HCT116 (cell line): ENCODE data around the gene TPP1. TPM values are rescaled to one million over a fixed set of nuclear protein-coding genes. Genes with fewer than 3 reads are reported as not detected.

Source experiments
- ATAC-seq: fragments of 200-7000 bp; cut with Tn5 transposase; 2 replicates; pipeline ENCODE4 v1.9.1; 2020; ENCODE audit warnings: mild to moderate bottlenecking, moderate library complexity
- BruUV-seq: library from RNA; stranded (reverse); fragments of 400-500 nt; replicated peaks from 2 replicates; lab custom pipeline; 2021; lab: Mats Ljungman, UMichigan
- CTCF ChIA-PET: fragments of 300-600 bp; sonication (Branson Sonifier 250); formaldehyde crosslinking; loops from one replicate; lab custom pipeline; 2021; ENCODE audit warnings: antibody characterized with exemption; lab: Charles Lee
- POLR2A ChIA-PET: fragments of 300-600, 350-600 bp; sonication (Branson Sonifier 250); formaldehyde crosslinking; loops from one replicate; lab custom pipeline; 2021; ENCODE audit warnings: antibody characterized with exemption; lab: Charles Lee
- RAD21 ChIA-PET, 2 experiments: fragments of 300-600 bp; sonication (Branson Sonifier 250); formaldehyde crosslinking; loops; one replicate each; lab custom pipeline; 2023; ENCODE audit warnings: low total read pairs in 2 of 2; ENCODE audit not compliant: uncharacterized antibody in 2 of 2, unreplicated experiment in 2 of 2, low non-redundant PET in 1 of 2; lab: Charles Lee
- DNase-seq: peaks from one replicate; pipeline ENCODE4 v3.0.0-alpha.2; 2010; ENCODE audit warnings: low read depth, low spot score
- H2AFZ ChIP-seq: fragments of 200-600 bp; shearing (Covaris generic), sonication (generic); 2 replicates; pipeline ENCODE4 v1.6.1; 2017; ENCODE audit warnings: low read depth, mixed run types, mixed read lengths, antibody characterized with exemption, low read length; ENCODE audit not compliant: poor library complexity, severe bottlenecking
- H3K27ac ChIP-seq: 2 replicates; pipeline ENCODE4 v1.5.1; 2012; ENCODE audit warnings: low read depth, low read length
- H3K27me3 ChIP-seq: fragments of 200-600 bp; sonication (generic); 2 replicates; pipeline ENCODE4 v1.6.1; 2016; ENCODE audit warnings: mixed run types, low read length, mixed read lengths; ENCODE audit not compliant: insufficient read depth
- H3K36me3 ChIP-seq, 2 experiments: fragments of 200-500 bp in 1 of 2; fragments of 200-600 bp in 1 of 2; sonication (Bioruptor generic) in 1 of 2; sonication (generic) in 1 of 2; 2 replicates each; pipeline versions ENCODE4 v1.5.1 to v1.6.1; 2014 to 2016; ENCODE audit warnings: low read length in 2 of 2, inconsistent platforms in 1 of 2, mixed read lengths in 1 of 2, mixed run types in 1 of 2; ENCODE audit not compliant: insufficient read depth in 2 of 2, control insufficient read depth in 1 of 2
- H3K4me1 ChIP-seq, 2 experiments: fragments of 200-600 bp in 1 of 2; sonication (generic) in 1 of 2; 2 replicates each; pipeline versions ENCODE4 v1.5.1 to v1.6.1; 2012 to 2017; ENCODE audit warnings: low read length in 2 of 2, inconsistent platforms in 1 of 2, mild to moderate bottlenecking in 1 of 2, mixed read lengths in 1 of 2, mixed run types in 1 of 2, moderate library complexity in 1 of 2; ENCODE audit not compliant: insufficient read depth in 2 of 2, control insufficient read depth in 1 of 2
- H3K4me2 ChIP-seq: fragments of 200-600 bp; sonication (generic); 2 replicates; pipeline ENCODE4 v1.6.1; 2017; ENCODE audit warnings: mixed run types, low read length, mixed read lengths
- H3K4me3 ChIP-seq, 2 experiments: fragments of 200-600 bp in 1 of 2; sonication (generic) in 1 of 2; replicated peaks in 1 of 2; 2 replicates each; pipeline ENCODE4 v1.5.1; 2011 to 2016; ENCODE audit warnings: low read length in 2 of 2, control low read depth in 1 of 2, low read depth in 1 of 2, mild to moderate bottlenecking in 1 of 2, mixed read lengths in 1 of 2, mixed run types in 1 of 2
- H3K79me2 ChIP-seq: fragments of 200-600 bp; sonication (generic); 2 replicates; pipeline ENCODE4 v1.6.1; 2017; ENCODE audit warnings: mild to moderate bottlenecking, mixed run types, low read length, moderate library complexity, mixed read lengths; ENCODE audit not compliant: insufficient read depth
- H3K9ac ChIP-seq: fragments of 200-600 bp; sonication (generic); 2 replicates; pipeline ENCODE4 v1.6.1; 2016; ENCODE audit warnings: low read length, mixed read lengths
- H3K9me2 ChIP-seq: fragments of 200-600 bp; sonication (generic), shearing (Covaris generic); 2 replicates; pipeline ENCODE4 v1.6.1; 2017; ENCODE audit warnings: mixed run types, mild to moderate bottlenecking, moderate library complexity; ENCODE audit not compliant: insufficient read depth
- H3K9me3 ChIP-seq, 2 experiments: fragments of 200-500 bp in 1 of 2; fragments of 200-600 bp in 1 of 2; sonication (Bioruptor generic) in 1 of 2; sonication (generic) in 1 of 2; 2 replicates each; pipeline ENCODE4 v1.6.1; 2014 to 2017; ENCODE audit warnings: low read length in 2 of 2, mixed read lengths in 2 of 2, inconsistent platforms in 1 of 2, low read depth in 1 of 2, mild to moderate bottlenecking in 1 of 2, mixed run types in 1 of 2, moderate library complexity in 1 of 2; ENCODE audit not compliant: control insufficient read depth in 1 of 2, insufficient read depth in 1 of 2
- H4K20me1 ChIP-seq: fragments of 200-600 bp; sonication (generic), shearing (Covaris generic); 2 replicates; pipeline ENCODE4 v1.6.1; 2017; ENCODE audit warnings: mixed run types, mild to moderate bottlenecking, moderate library complexity; ENCODE audit not compliant: insufficient read depth
- CEBPB ChIP-seq: IDR thresholded peaks from 2 replicates; pipeline ENCODE4 v1.6.1; 2012; ENCODE audit warnings: low read depth
- EGR1 ChIP-seq: IDR thresholded peaks from 2 replicates; pipeline ENCODE4 v1.6.1; 2012; ENCODE audit warnings: low read depth
- EZH2 ChIP-seq: fragments of 200-600 bp; sonication (generic); IDR thresholded peaks from 2 replicates; pipeline ENCODE4 v1.6.1; 2017; ENCODE audit warnings: antibody characterized with exemption, mixed run types
- POLR2A ChIP-seq: IDR thresholded peaks from 2 replicates; pipeline ENCODE4 v1.7.0; 2011; ENCODE audit warnings: borderline replicate concordance; ENCODE audit not compliant: insufficient read depth, insufficient read length; ENCODE audit errors: extremely low read depth
- RAD21 ChIP-seq: IDR thresholded peaks from 2 replicates; pipeline ENCODE4 v1.6.1; 2012; ENCODE audit warnings: low read depth, mild to moderate bottlenecking
- intact Hi-C: fragments of 100-400 bp; cut with micrococcal nuclease; formaldehyde crosslinking; loops from 2 replicates; pipeline ENCODE4 v1.10.0; 2022
- total RNA-seq: library from RNA; stranded (reverse); gene quantifications from one replicate; pipeline ENCODE4 v1.2.1, GENCODE V29; 2021; ENCODE audit not compliant: unreplicated experiment

Gene TPP1
- total RNA-seq, 1 experiment from 2014 or later, result 44.7 TPM

DNA sequence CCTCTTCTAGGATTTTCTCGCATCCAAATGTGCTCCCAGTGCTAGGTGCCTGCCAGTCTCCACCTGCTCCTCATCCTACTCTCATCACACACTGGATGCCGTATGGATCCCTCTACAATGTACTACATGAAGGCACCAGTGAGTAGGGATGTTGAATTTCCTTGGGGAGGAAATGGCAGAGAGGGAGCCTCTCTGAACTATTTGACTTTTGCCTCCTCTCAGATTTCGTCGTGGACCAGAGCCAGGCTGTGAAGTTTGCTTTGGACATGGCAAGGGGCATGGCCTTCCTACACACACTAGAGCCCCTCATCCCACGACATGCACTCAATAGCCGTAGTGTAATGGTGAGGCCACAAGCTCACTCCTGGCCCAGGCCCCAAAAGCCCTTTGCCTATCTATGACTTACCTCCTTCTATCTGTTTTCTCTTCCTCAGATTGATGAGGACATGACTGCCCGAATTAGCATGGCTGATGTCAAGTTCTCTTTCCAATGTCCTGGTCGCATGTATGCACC, 9.7 kb downstream of the TPP1 start:
- ATAC-seq, result no peak

DNA sequence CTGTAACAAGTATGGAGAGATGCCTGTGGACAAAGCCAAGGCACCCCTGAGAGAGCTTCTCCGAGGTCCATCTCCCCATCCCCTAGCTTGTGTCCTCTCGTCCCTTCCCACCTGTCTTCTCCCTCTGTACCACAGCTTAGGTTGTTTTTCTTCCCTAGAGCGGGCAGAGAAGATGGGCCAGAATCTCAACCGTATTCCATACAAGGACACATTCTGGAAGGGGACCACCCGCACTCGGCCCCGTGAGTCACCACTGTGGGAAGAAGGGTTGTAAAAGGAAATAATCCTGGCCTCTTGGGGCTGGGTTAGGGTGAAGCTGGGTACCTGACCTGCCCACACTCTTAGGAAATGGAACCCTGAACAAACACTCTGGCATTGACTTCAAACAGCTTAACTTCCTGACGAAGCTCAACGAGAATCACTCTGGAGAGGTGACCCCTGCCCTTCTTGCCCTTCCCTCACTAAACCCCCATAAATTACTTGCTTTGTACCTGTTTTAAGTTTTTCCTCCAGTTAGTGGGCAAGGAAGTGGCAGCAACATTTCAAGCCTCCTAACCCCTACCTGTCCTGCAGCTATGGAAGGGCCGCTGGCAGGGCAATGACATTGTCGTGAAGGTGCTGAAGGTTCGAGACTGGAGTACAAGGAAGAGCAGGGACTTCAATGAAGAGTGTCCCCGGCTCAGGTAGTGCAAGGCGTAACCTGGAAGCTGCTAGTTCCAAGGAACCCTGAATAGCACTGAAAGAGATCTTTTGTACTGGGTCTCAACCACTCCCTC, 10.3 kb downstream of the TPP1 start:
- DNase-seq (no peak), ATAC-seq (no peak)
- Histone ChIP-seq H2AFZ (no peak overlapping the region), H3K27ac (no peak overlapping the region), H3K36me3 (peaks cover 21 to 42% of the 10 kb centered on the region in 2 experiments), H3K79me2 (peaks cover 65% of the 10 kb centered on the region), H3K4me1 (peaks cover 25 to 59% of the 10 kb centered on the region in 2 experiments), H3K9me3 (no peaks in the 10 kb centered on the region), H3K9ac (no peak overlapping the region), H3K4me3 (no peak overlapping the region), H3K27me3 (no peaks in the 10 kb centered on the region), H4K20me1 (no peaks in the 10 kb centered on the region), H3K4me2 (no peak overlapping the region), H3K9me2 (no peaks in the 10 kb centered on the region)
- TF ChIP-seq EZH2, result no peak
- no peak for TF ChIP-seq RAD21
- no peak for TF ChIP-seq CEBPB
- peak; percentile 19 for TF ChIP-seq POLR2A
- POLR2A ChIA-PET, result no interaction called here
- RAD21 ChIA-PET, result no interaction called here
- CTCF ChIA-PET, result no interaction called here
- BruUV-seq, result no TSS peak
- intact Hi-C loops, result no loop called here

More for the DNA sequence above, 9.7 kb downstream of the TPP1 start:
- no peak for DNase-seq
- TF ChIP-seq CEBPB (no peak), EZH2 (no peak), RAD21 (no peak), POLR2A (peak; percentile 25), EGR1 (no peak)
- TF ChIP-seq, all 23 proteins: peak for 1
- peaks cover 25 to 56% of the 10 kb centered on the region in 2 experiments for H3K4me1 ChIP-seq
- H3K36me3 ChIP-seq, result peaks cover 21 to 43% of the 10 kb centered on the region in 2 experiments
- H3K4me3 ChIP-seq, result no peak overlapping the region
- H3K9ac ChIP-seq, result no peak overlapping the region
- RAD21 ChIA-PET, result no interaction called here
- no peaks in the 10 kb centered on the region for H3K9me3 ChIP-seq
- H4K20me1 ChIP-seq, result no peaks in the 10 kb centered on the region
- CTCF ChIA-PET, result no interaction called here
- H2AFZ ChIP-seq, result no peak overlapping the region
- H3K9me2 ChIP-seq, result no peaks in the 10 kb centered on the region
- no peaks in the 10 kb centered on the region for H3K27me3 ChIP-seq
- BruUV-seq, result no TSS peak
- H3K4me2 ChIP-seq, result no peak overlapping the region
- intact Hi-C loops, result no loop called here
- POLR2A ChIA-PET, result interaction anchor here (1.6 kb wide), 1 partner anchor 9 kb away, joined by 5 read pairs; the partner anchor contains the start of gene TPP1
- peaks cover 58% of the 10 kb centered on the region for H3K79me2 ChIP-seq
- no peak overlapping the region; the same call in 1 of the 2 replicates for H3K27ac ChIP-seq
